ENCODE measurements around the gene SH3BGRL. TPM values are rescaled to one million over a fixed set of nuclear protein-coding genes. Genes with fewer than 3 reads are reported as not detected.

Gene SH3BGRL
- total RNA-seq, 6 donors from 2014 or later = 51.4 to 155 (median 127) TPM

- TF ChIP-seq EP300 (IDR thresholded peaks at IDR 0.05) (no peak), POLR2AphosphoS5 (IDR thresholded peaks at IDR 0.05) (no peak), CTCF (IDR thresholded peaks at IDR 0.05) (no peak), POLR2A (IDR thresholded peaks at IDR 0.05) (no peak)
- DNase-seq = no peak
- H3K27me3 ChIP-seq = no peaks in the 10 kb centered on the region
- H3K9me3 ChIP-seq = no peaks in the 10 kb centered on the region
- H3K4me3 ChIP-seq = no peak overlapping the region
- peak in 1 of 2 donors; percentile 19 for ATAC-seq (ENCODE audit: low FRiP score in 2 of 2)
- H3K27ac ChIP-seq = no peak overlapping the region
- H3K4me1 ChIP-seq = no peaks in the 10 kb centered on the region
- 5 to 47% methylated on average over 1 of the region's 1 CpG for WGBS, 2 donors
- H3K36me3 ChIP-seq = no peaks in the 10 kb centered on the region
Measured at GRCh38 chrX:81206476-81206875, 4.6 kb downstream of the SH3BGRL start.

GRCh38 chrX:81208916-81209315 is 7.0 kb downstream of the SH3BGRL start:
- DNase-seq (no peak), ATAC-seq (ENCODE audit: low FRiP score in 2 of 2) (no peak)
- H3K27ac ChIP-seq = no peak overlapping the region
- H3K9me3 ChIP-seq = no peaks in the 10 kb centered on the region
- TF ChIP-seq CTCF (IDR thresholded peaks at IDR 0.05) (no peak), POLR2AphosphoS5 (IDR thresholded peaks at IDR 0.05) (no peak), EP300 (IDR thresholded peaks at IDR 0.05) (no peak), POLR2A (IDR thresholded peaks at IDR 0.05) (no peak)
- H3K4me1 ChIP-seq = no peaks in the 10 kb centered on the region
- H3K4me3 ChIP-seq = no peak overlapping the region
- H3K27me3 ChIP-seq = no peaks in the 10 kb centered on the region
- WGBS, 2 donors = 72 to 82% methylated on average over 8 of the region's 8 CpGs
- no peaks in the 10 kb centered on the region for H3K36me3 ChIP-seq

GRCh38 chrX:81215685-81216084 is 13.8 kb downstream of the SH3BGRL start:
- no peak overlapping the region for H3K27ac ChIP-seq
- 26 to 71% methylated on average over 1 of the region's 1 CpG for WGBS, 2 donors
- H3K27me3 ChIP-seq = no peaks in the 10 kb centered on the region

GRCh38 chrX:81229229-81229628 is 27.3 kb downstream of the SH3BGRL start:
- no peak for TF ChIP-seq POLR2AphosphoS5 (IDR thresholded peaks at IDR 0.05)
- TF ChIP-seq EP300 (IDR thresholded peaks at IDR 0.05) = no peak
- no peak for TF ChIP-seq POLR2A (IDR thresholded peaks at IDR 0.05)
- TF ChIP-seq CTCF (IDR thresholded peaks at IDR 0.05) = no peak
- Histone ChIP-seq H3K4me1 (no peaks in the 10 kb centered on the region), H3K27me3 (no peaks in the 10 kb centered on the region), H3K4me3 (no peak overlapping the region), H3K27ac (no peak overlapping the region), H3K36me3 (no peaks in the 10 kb centered on the region), H3K9me3 (no peaks in the 10 kb centered on the region)
- ATAC-seq (ENCODE audit: low FRiP score in 2 of 2) (no peak), DNase-seq (no peak)
- 79 to 100% methylated on average over 1 to 3 of the region's 3 CpGs for WGBS, 2 donors

More at GRCh38 chrX:81215685-81216084, 13.8 kb downstream of the SH3BGRL start:
- DNase-seq (no peak), ATAC-seq (ENCODE audit: low FRiP score in 2 of 2) (no peak)
- H3K4me1 ChIP-seq = no peaks in the 10 kb centered on the region
- no peaks in the 10 kb centered on the region for H3K36me3 ChIP-seq
- no peak overlapping the region for H3K4me3 ChIP-seq
- no peaks in the 10 kb centered on the region for H3K9me3 ChIP-seq
- no peak for TF ChIP-seq POLR2AphosphoS5 (IDR thresholded peaks at IDR 0.05)

GRCh38 chrX:81229901-81230300 is 28.0 kb downstream of the SH3BGRL start:
- no peaks in the 10 kb centered on the region for H3K27me3 ChIP-seq
- no peaks in the 10 kb centered on the region for H3K4me1 ChIP-seq
- ATAC-seq (ENCODE audit: low FRiP score in 2 of 2) (no peak), DNase-seq (no peak)
- H3K4me3 ChIP-seq = no peak overlapping the region
- no peaks in the 10 kb centered on the region for H3K36me3 ChIP-seq
- WGBS, 2 donors = 75% methylated on average over 2 of the region's 2 CpGs; no CpG with 5 or more reads in 1 of the 2 donors
- no peaks in the 10 kb centered on the region for H3K9me3 ChIP-seq
- H3K27ac ChIP-seq = no peak overlapping the region
- TF ChIP-seq CTCF (IDR thresholded peaks at IDR 0.05) (no peak), POLR2AphosphoS5 (IDR thresholded peaks at IDR 0.05) (no peak), EP300 (IDR thresholded peaks at IDR 0.05) (no peak), POLR2A (IDR thresholded peaks at IDR 0.05) (no peak)

Measured in upper lobe of left lung (tissue), 6 donors.